Activated CD8-positive, alpha-beta memory T cell treated with anti-CD3 and anti-CD28 coated beads, Interleukin-2, amount 50 U/mL, for 24 hours (primary cell): ENCODE data around the gene CLCN3.
"Not testable (repeated sequence)": the region's sequence is repeated elsewhere in the genome, so short reads cannot be mapped to it uniquely, and the experiment has no call there.

ENCODE experiments used
- DNase-seq: peaks from one replicate; pipeline ENCODE4 v3.0.0-alpha.2; 2020; ENCODE audit errors: extremely low read depth

CLCN3 gene

DNA sequence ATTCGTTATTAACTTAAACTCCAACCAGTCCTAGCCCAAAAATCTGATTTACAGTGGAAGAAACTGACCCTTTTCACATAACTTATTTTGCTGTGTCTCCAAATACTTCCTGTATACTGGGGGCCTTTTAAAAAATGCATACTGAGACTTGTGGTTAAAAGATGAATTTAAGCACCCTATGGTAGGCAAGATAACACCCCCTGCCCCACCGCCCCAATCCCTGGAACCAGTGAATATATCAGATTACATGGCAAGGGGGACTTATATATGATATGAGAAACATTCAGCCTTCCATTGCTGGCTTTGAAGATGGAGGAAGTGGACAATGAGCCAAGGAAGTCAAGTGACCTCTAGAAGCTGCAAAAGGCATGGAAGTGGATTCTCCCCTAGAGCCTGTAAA is 3.1 kb upstream of the CLCN3 start:
- no peak for DNase-seq

DNA sequence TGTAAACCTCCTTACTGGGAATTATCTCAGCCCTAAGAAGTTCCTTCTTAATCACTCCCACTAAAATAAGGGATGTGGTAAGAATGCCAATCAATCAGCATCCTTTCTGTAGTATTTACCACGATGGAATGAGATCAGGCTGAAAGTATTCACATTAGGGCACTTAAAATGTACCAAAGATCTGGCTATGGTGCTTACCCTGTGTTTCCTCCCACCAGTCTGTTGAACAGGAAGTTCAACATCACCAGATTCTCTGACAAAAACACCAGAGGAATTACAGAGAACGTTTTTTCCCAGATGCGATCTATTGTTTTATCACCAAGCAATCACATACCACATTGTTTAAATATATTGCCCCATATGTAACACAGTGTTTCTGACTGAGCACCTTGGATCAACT is 2.1 kb upstream of the CLCN3 start:
- DNase-seq = no peak

GRCh38 chr4:169618986-169619385 is 1.4 kb upstream of the CLCN3 start:
- no peak for DNase-seq

DNA sequence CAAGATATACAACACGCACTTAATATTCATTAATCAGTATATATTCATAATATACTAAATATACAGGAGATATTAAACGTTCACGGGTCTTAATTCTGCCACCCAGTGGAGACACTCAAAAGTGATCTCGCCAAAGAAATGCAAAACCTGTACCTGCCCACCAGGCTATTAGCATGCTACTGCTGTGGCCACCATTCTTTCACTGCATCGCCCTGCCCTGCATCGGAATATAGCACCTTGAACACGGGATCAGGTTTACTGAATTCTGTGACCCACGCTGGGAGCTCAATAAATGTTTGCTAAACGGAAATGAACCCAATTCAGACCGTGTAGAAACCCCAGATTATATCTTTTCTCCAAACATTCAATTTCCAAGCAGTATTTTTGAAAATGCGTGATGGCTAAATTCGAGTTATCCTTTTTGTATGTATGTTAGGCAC is 840 bp upstream of the CLCN3 start:
- DNase-seq = no peak

GRCh38 chr4:169620880-169621248 is 486 bp downstream of the CLCN3 start:
- DNase-seq = no peak

DNA sequence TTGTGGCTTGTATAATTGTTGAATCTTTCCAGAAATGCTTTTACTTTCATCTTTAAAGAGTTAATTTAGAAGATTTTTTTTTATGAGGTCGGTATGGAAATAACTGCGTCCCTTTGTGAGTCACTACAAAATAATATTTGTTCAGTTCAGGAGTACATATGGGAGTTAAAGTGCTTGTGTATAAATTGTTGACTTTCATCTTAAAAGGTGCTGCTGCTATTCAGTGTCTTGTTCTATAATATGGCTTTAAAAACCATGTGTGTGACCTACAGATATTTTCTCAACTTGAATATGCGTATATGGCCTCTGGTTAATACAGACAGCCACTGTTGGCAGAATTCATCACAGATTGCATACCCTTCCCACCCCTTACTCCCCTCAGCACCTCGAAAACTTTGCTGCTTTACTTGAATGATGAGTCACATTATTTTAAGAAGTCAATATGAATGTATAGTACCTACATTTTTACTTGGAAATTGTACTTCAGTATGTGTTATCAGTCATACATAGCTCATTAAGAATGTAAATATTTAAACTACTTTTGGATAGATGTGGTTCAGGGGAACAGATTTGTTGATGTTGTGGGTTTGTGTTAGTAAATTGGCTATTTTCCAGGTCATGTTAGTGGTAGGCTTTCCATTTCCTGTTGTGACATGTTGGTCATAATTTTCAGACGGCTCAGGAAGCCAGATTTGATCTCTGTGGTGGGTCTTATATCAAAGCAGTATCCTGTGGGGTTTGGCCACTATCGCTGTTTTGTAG is 1.5 kb downstream of the CLCN3 start:
- no peak for DNase-seq

DNA sequence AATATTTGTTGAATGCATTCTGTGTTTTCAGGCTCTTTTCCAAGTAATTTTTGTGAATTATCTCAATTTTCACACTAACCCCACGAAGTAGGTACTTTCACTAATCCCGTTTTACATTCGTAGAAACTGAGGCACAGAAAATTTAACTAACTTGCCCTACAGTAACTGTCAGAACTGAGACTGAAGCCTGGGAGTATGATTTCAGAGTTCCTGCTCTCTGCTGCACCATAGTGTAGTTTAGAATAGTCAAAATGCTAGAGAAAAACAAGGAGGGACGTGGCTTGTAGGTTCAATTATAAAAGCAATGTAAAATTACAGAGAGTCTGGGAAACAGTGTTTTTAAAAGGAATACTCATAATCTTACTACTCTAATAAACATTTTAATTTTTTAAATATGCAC is 2.2 kb downstream of the CLCN3 start:
- no peak for DNase-seq

GRCh38 chr4:169624012-169624411 is 3.6 kb downstream of the CLCN3 start:
- not testable (repeated sequence) for DNase-seq

- no peak for DNase-seq
Measured at GRCh38 chr4:169625886-169626285, 5.5 kb downstream of the CLCN3 start.

DNA sequence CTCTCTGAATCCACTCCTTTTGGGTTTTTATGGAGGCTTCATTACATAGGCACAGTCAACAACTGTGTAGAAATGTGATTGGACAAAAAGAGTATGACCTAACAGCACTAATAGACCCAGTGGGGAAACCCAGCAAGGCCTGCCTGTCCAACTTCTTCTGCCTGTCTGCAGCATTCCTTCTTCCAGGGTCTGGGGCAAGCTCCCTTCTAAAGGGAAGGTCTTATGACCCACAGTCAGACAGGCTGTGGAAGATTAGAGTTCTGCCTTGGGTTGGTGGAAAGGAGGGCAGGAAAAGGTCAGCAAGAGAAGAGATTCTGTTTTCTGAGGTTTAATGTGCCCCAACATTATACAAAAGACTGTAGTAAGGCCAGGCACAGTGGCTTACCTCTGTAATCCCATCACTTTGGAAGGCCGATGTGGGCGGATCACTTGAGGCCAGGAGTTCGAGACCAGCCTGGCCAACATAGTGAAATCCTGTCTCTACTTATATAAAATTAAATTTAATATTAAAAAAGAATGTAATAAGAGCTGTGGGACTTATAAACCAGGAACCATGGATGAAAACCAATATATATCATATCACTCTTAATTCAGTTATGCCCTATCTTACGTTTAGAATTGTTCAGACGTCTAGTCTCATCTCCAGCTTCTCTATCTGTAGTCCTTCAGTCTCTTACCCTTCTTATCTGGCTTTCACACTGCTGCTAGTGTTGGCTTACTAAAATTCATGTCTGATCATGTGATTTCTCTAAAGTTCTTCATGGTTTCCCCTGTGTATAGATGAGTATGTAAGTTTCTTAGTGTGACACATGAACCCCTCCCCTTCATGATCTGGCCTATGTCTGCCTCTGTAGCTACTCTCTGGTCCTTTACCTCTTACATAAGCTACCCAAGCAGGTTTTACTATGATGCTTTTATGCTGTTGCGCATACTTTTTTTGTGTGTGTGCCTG is 6.2 kb downstream of the CLCN3 start:
- DNase-seq = no peak

- DNase-seq = no peak
Measured at GRCh38 chr4:169627307-169627706, 6.9 kb downstream of the CLCN3 start.

DNA sequence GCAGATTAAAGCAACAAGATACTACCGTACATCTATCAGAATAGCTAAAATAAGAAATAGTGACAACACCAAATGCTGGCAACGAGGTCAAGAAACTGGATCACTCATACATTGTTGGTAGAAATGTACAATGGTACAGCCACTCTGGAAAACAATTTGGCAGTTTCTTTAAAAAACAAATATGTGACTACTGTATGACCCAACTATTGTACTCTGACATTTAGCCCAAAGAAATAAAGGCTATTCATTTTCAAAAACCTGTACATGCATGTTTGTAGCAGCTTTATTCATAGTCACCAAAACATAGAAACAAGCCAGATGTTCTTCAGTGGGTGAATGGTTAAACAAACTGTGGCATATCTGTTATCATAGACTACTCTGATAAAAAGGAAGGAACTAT is 8.2 kb downstream of the CLCN3 start:
- no peak for DNase-seq

DNA sequence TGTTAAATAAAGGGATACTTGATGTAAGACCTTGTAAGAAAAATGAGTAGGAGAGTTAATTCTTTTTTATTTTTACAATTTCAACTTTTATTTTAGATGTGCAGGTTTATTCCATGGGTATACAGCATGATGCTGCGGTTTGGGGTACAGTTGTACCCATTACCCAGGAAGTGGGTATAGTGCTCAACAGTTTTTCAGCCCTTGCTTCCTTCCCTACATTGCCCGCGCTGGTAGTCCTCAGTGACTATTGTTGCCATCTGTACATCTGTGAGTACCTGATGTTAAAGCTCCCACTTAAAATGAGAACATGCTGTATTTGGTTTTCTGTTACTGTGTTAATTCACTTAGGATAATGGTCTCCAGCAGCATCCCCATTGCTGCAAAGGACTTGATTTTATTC is 9.7 kb downstream of the CLCN3 start:
- no peak for DNase-seq

DNA sequence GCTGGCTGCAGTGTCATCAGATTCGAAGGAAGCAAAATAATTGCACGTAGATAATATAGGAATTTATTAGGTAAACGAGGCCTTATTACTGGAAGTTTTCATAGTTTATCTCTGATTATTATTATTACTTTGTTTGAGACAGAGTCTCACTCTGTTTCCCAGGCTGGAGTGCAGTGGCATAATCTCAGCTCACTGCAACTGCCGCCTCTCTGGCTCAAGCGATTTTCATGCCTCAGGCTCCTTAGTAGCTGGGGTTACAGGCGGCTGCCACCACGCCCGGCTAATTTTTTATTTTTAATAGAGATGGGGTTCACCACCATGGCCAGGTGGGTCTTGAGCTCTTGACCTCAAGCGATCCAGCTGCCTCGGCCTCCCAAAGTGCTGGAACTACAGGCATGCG is 12.5 kb downstream of the CLCN3 start:
- DNase-seq = no peak

GRCh38 chr4:169634975-169635374 is 14.6 kb downstream of the CLCN3 start:
- DNase-seq = no peak

- no peak for DNase-seq
Measured at GRCh38 chr4:169640261-169640870, 20.0 kb downstream of the CLCN3 start.

- no peak for DNase-seq
Measured at GRCh38 chr4:169644802-169645201, 24.4 kb downstream of the CLCN3 start.

- no peak for DNase-seq
Measured at GRCh38 chr4:169645627-169646026, 25.2 kb downstream of the CLCN3 start.

DNA sequence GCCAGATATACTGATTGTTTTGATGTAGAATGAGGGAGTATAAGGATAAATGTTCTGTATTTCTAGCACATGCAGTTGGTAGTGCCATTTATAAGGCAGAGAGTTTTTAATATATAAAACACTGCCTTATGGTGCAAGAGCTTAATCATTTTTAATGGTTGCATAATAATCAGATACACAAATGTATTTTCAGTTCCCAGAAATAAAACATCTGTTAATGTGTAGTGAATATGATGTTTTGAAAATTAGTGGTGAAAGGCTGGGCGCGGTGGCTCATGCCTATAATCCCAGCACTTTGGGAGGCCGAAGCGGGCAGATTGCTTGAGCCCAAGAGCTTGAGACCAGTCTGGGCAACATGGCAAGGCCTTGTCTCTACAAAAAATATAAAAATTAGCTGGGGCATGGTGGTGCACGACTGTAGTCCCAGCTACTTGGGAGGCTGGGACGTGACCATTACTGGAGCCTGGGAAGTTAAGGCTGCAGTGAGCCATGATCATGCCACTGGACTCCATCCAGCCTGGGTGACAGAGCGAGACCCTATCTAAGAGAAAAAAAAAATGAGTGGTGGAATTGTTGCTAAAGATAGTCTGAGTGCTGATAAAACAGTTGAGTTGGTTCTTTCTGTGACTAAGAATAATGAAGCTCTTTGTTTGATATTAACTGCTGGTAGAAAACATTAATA is 29.3 kb downstream of the CLCN3 start:
- no peak for DNase-seq

DNA sequence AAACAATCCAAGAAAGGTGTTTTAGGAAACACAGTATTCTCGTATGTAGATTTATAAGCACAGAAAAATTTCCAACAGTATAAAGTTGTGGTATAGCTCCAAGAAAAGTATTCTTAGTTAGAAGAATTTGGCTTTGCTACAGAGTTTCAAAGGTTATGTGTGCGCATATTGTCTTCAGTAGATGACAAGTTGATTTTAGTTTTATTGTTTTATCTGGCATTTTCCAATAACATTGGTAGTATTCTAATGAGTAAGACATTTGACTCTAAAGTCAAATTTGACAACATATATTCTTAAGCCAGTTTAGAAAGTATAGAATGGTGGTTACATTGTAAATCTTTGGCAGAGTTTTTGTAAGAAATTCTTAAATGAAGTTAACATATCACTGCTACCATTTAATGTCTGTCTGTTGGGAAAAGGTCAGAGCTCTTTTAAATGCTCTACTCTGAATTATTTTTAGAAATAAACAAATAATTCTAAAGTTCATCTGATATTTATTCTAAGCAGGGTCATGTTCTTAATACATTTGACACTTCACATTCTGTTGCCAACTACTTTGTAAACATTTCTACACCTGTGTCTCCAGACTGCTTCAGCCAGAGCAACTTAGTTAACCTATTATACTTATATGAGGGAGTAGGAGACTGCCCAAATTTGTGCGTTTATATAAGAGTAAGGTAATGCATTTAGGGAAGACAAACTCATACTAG is 30.0 kb downstream of the CLCN3 start:
- DNase-seq = no peak

DNA sequence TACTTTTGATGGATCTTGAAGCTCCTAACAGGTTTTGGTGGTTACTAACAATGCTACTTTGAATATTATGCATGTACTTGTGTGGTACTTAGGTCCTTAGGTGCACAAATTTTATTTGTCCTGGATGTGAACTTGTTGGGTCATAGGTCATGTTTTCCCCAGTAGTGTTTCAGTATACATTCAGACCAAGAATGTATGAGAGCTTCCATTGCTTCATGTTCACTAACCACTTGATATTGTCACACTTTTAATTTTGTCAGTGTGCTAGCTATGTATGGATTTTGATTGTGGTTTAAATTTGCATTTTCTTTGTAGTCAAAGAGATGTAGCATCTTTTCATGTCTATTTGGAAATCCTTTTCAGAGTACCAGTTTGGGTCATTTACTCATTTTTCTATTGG is 32.2 kb downstream of the CLCN3 start:
- no peak for DNase-seq
